ENCODE results near the gene SOX6. TPM values are rescaled to one million over a fixed set of nuclear protein-coding genes. Genes with fewer than 3 reads are reported as not detected.

SOX6 gene
- polyA plus RNA-seq, 1 donor (not counting 4 experiments of a cell fraction or from before 2014, with no cell fraction given): 6.0 TPM

- Histone ChIP-seq H3K36me3 (ENCODE audit: control insufficient read depth in 2 of 2, extremely low read depth in 1 of 2, insufficient read depth in 2 of 2, low read length in 2 of 2) (no peaks in the 10 kb centered on the region), H3K27me3 (ENCODE audit: control insufficient read depth, extremely low read depth, insufficient read depth, low read length) (no peaks in the 10 kb centered on the region), H3K9me3 (ENCODE audit: control insufficient read depth, low read depth, low read length) (no peaks in the 10 kb centered on the region), H3K4me2 (ENCODE audit: control insufficient read depth, extremely low read depth, insufficient read depth, low read depth, low read length) (no peak overlapping the region), H3K4me3 (ENCODE audit: control insufficient read depth in 2 of 3, extremely low read depth in 1 of 3, insufficient read depth in 2 of 3, low read depth in 1 of 3, low read length in 3 of 3) (no peak overlapping the region), H3K27ac (ENCODE audit: control insufficient read depth, insufficient read depth, low read length) (no peak overlapping the region), H3K4me1 (ENCODE audit: control insufficient read depth, extremely low read depth, insufficient read depth, low read length) (peaks cover 15% of the 10 kb centered on the region), H2AFZ (ENCODE audit: control insufficient read depth, low read length) (no peak overlapping the region), H4K20me1 (ENCODE audit: control insufficient read depth, extremely low read depth, insufficient read depth, low read length) (no peaks in the 10 kb centered on the region), H3K9ac (ENCODE audit: control insufficient read depth, extremely low read depth, insufficient read depth, low read length) (no peak overlapping the region), H3K79me2 (ENCODE audit: control insufficient read depth, insufficient read depth, low read length) (no peaks in the 10 kb centered on the region), H3K9me1 (ENCODE audit: control insufficient read depth, extremely low read depth, insufficient read depth, low read length) (no peaks in the 10 kb centered on the region)
- TF ChIP-seq EZH2 (IDR thresholded peaks at IDR 0.05; ENCODE audit: low read length) (no peak), CTCF (optimal IDR thresholded peaks at IDR 0.05 in 1 of 3, IDR thresholded peaks at IDR 0.05 in 1 of 3, conservative IDR thresholded peaks at IDR 0.05 in 1 of 3; ENCODE audit: extremely low read depth in 1 of 3, insufficient read depth in 2 of 3, low read length in 3 of 3) (no peak)
- dilution Hi-C loops (cut with MboI; ENCODE audit: extremely low pct_ligation_motif_present, low sequenced_read_pairs): no loop called here
- no peak for FAIRE-seq
- DNase-seq (ENCODE audit: low read depth, low spot score): no peak
Observed at GRCh38 chr11:16276251-16276650, 80.1 kb downstream of the SOX6 start.

- Histone ChIP-seq H2AFZ (ENCODE audit: control insufficient read depth, low read length) (no peak overlapping the region), H4K20me1 (ENCODE audit: control insufficient read depth, extremely low read depth, insufficient read depth, low read length) (no peaks in the 10 kb centered on the region), H3K36me3 (ENCODE audit: control insufficient read depth in 2 of 2, extremely low read depth in 1 of 2, insufficient read depth in 2 of 2, low read length in 2 of 2) (no peaks in the 10 kb centered on the region), H3K9me3 (ENCODE audit: control insufficient read depth, low read depth, low read length) (no peaks in the 10 kb centered on the region), H3K4me2 (ENCODE audit: control insufficient read depth, extremely low read depth, insufficient read depth, low read depth, low read length) (no peak overlapping the region), H3K9me1 (ENCODE audit: control insufficient read depth, extremely low read depth, insufficient read depth, low read length) (no peaks in the 10 kb centered on the region), H3K79me2 (ENCODE audit: control insufficient read depth, insufficient read depth, low read length) (no peaks in the 10 kb centered on the region), H3K27me3 (ENCODE audit: control insufficient read depth, extremely low read depth, insufficient read depth, low read length) (no peaks in the 10 kb centered on the region), H3K27ac (ENCODE audit: control insufficient read depth, insufficient read depth, low read length) (no peak overlapping the region), H3K9ac (ENCODE audit: control insufficient read depth, extremely low read depth, insufficient read depth, low read length) (no peak overlapping the region), H3K4me3 (ENCODE audit: control insufficient read depth in 2 of 3, extremely low read depth in 1 of 3, insufficient read depth in 2 of 3, low read depth in 1 of 3, low read length in 3 of 3) (no peak overlapping the region), H3K4me1 (ENCODE audit: control insufficient read depth, extremely low read depth, insufficient read depth, low read length) (no peaks in the 10 kb centered on the region)
- DNase-seq (ENCODE audit: low read depth, low spot score) (no peak), FAIRE-seq (no peak)
- dilution Hi-C loops (cut with MboI; ENCODE audit: extremely low pct_ligation_motif_present, low sequenced_read_pairs): no loop called here
- TF ChIP-seq EZH2 (IDR thresholded peaks at IDR 0.05; ENCODE audit: low read length) (no peak), CTCF (optimal IDR thresholded peaks at IDR 0.05 in 1 of 3, IDR thresholded peaks at IDR 0.05 in 1 of 3, conservative IDR thresholded peaks at IDR 0.05 in 1 of 3; ENCODE audit: extremely low read depth in 1 of 3, insufficient read depth in 2 of 3, low read length in 3 of 3) (no peak)
Observed at GRCh38 chr11:16271258-16271657, 85.1 kb downstream of the SOX6 start.

All from keratinocyte (primary cell).